ENCODE data around the gene C18orf54. TPM values are rescaled to one million over a fixed set of nuclear protein-coding genes. Genes with fewer than 3 reads are reported as not detected.
"Not testable (repeated sequence)": the region's sequence is repeated elsewhere in the genome, so short reads cannot be mapped to it uniquely, and the experiment has no call there.

C18orf54 gene
- total RNA-seq, 1 experiment from 2014 or later: 7.7 TPM

DNA sequence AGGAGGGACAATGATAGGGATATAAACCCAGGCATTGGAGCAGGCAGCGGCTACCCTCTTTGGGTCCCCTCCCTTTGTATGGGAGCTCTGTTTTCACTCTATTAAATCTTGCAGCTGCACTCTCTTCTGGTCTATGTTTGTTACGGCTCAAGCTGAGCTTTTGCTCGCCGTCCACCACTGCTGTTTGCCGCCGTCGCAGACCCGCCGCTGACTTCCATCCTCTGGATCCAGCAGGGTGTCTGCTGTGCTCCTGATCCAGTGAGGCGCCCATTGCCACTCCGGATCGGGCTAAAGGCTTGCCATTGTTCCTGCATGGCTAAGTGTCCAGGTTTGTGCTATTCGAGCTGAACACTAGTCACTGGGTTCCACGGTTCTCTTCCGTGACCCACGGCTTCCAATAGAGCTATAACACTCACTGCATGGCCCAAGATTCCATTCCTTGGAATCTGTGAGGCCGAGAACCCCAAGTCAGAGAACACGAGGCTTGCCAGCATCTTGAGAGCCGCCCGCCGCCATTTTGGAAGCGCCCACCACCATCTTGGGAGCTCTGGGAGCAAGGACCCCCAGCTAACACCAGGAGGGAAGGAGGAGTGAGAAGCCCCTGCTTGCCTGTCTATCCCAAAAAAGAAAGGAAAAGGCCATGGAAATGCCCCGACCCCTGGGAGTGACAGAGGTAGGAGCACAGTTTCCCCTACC lies 29.2 kb downstream of the C18orf54 start:
- DNase-seq (ENCODE audit: low read depth): not testable (repeated sequence)

DNA sequence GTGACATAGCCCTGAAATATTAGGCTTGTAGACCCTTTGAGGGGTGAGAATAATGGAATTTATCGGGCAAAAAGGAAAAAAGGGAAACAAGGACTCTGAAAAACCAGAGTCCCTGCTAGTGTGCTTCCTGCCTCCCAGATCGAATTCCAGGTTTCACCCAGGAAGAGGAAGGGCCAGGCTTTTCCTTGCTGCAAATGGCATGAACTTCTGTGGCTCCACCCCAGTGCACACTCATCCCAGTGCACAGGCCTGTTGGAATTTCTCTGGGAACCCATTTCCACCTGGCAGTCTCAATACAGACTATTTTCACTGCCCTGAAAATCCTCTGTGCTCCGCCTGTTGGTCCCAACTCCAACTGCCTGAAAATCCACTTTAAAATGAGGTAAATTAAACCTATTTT lies 29.9 kb downstream of the C18orf54 start:
- DNase-seq (ENCODE audit: low read depth): peak; percentile 70

DNA sequence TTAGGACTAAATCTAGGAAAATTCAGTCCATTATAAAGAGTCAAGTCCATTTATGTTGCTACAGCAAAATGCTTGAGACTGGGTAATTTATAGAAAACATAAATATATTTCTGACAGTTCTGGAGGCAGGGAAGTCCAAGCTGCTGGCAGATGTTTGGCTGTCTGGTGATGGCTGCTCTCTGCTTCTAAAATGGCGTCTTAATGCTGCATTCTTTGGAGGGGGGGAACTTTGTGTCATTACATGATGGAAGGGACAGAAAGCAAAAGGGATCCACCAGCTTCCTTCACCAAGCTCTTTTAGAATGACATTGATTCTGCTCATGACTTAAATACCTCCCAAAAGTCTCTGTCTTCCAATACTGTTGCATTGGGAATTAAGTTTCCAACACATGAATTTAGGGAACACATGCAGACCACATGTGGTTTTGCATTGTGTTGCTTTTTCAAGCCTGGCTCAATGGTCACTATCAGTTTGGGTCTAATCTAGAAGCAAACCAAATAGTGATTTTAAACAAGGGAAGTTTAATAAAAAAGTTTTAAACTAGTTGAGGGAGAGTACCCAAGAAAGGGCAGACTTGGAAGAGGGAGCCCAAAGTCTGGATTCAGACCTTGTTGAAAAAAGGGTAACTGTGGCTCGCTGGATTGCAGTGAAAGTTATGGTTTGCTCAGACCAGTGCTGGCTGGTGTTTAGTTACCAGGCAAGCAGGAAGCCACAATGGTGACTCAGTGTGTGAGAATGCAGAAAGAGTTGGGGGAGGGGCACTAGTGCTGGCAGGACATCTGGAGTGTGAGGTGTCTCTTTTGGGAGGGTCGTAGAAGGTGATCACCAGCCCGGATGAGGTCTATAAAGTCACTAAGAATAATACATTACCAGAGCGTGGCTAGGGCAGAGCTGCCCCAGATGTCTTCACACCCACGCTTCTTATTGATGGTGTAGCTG lies 30.8 kb downstream of the C18orf54 start:
- DNase-seq (ENCODE audit: low read depth): peak; percentile 96

DNA sequence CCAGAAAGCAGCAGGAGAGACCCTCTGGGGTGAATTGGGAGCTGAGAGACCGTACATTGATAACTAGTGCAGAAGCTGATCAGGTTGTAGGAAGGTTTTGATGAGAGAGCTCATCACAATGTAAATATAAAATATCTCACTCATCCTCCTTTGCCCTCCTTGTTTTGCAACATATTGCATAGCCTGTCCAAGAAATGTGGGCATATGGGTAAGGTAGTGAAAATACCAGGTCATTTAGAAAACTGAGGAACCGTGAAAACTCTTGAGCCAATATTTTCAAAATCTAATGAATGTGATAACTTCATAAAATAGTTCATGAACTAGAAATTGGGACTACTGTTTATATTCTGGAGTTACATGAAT lies 31.4 kb downstream of the C18orf54 start:
- no peak for DNase-seq (ENCODE audit: low read depth)

DNA sequence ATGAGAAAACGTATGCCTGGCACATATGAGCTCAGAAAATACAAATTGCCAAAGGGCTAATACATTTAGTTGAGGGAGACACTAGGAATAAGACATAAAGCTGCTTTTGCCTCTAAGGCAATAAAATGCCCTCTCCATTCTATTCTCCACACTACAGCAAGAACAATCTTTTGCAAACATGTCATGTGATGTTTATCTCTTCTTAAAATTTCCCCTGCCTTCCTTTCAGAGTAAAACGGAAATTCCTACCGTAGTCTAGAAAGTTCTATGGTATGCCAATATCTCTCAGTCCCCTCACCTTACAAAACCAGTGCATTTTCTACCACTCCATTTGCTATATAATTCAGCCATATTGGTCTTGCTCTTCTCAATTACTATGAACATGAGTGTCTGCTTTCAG lies 33.1 kb downstream of the C18orf54 start:
- DNase-seq (ENCODE audit: low read depth): no peak

DNA sequence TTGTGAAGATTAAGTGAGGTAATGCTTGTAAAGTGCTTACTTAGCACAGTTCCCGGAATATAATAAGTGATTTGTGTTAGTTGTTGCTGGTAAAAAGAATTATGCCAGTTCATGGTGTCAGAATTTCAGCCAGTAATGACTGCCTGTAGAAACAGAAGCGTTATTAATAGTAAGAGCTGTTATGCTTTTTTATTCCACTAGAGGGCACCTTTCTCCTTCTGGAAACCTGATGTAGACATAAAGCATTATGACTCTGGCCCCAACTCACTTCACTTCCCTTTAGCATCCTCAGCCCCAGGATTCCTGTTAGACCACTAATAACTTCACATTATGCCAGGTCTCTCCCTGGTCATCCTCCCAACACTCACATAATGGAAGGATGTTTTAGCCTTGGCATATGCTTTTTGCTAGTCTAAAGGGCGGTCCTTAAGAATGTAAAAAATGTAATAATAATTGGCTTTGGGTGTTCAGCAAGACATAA lies 34.9 kb downstream of the C18orf54 start:
- peak; percentile 70 for DNase-seq (ENCODE audit: low read depth)

DNA sequence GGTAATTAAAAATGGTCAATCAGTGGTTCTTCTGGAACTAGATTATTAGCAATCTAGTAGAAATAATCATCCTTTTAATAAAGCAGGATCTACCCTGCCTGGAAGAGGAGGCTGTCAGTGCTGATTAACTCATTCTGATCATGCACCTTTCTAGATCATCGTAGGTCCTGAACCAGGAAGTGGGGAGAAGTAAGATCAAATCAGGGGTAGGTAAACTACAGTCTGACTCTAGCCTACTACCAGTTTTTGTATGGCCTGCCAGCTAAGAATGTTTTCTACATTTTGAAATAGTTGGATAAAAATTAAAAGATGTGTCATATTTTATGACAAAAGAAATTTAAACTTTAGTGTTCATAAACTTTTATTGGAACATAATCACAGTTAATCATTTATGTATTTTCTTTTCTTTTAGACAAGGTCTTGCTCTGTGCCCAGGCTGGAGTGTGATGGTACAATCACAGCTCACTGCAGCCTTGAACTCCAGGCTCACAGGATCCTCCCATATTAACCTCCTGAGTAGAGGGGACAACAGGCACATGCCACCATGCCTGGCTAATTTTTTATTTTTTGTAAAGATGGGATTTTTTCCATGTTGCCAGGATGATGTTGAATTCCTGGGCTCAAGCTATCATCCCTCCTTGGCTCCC lies 36.1 kb downstream of the C18orf54 start:
- no peak for DNase-seq (ENCODE audit: low read depth)

DNA sequence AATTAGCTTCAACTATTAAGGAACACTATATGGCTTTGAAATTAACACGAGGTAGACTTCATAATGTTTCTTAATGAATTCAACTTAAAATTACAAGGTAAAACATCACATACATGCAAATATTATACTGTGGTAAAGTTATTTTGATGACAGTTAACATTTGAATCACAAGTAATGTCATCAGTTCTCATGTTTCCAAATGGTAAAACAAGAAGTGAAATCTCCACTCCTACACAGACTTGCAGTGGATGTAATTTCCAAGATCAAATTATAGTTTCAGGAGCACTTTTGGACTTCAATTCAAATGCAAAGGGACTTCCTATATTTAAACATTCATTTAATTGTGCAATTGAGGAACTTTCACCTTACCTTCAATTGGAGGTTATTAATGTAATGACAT lies 39.1 kb downstream of the C18orf54 start:
- DNase-seq (ENCODE audit: low read depth): no peak

DNA sequence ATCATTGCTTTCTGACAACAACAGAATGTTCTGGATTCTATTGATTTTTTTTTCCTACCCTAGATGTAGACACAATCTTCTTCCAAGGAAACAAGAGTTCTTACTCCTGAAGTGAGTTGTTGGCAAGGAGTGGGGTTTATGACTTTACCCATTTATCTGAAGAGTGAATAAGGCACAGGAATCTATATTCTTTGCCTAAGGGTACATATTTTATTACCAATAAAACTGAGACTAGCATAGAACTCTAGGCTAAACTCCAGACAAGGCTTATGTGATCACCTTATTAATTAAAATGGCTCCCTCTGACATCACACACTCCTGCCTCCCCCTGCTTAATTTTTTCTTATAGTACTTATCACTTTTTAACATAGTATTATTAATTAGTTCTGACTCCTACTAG lies 47.6 kb downstream of the C18orf54 start:
- DNase-seq (ENCODE audit: low read depth): no peak

DNA sequence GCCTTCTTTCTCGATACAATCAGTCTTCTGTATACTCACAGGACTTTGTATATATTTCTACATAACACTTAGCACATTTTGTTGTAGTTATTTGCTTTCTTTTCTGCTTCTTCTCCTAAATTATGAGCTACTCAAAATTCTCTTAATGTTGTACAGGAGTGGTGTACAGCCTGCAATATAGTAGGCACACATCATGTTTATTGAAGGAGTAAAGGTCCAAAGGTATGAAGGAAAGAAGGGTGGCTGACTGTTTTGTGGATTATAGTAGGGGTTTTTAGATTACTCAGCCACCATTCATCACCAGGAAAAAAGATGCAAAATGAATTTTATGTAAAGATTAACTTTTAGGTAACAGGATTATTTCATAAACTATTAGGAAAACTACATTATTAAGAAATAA lies 54.1 kb downstream of the C18orf54 start:
- no peak for DNase-seq (ENCODE audit: low read depth)

DNA sequence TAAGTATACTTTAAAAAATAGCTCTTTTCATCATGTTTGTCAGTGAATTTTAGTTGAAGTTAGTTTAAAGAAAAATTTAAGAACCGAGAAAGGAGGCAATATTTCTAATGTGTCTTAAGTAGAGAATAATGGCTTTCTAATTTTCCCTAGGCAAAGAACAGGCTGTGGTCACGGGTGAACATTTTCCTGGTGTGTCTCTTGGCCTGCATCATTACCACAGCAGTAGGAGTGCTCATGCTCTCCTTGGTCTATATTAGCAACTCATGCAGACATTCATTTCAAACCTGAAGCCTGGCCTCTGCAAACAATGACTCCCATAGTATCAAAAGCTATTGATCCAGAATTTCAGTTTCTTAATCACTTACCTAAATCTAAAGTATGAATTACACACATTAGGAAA lies 57.4 kb downstream of the C18orf54 start:
- no peak for DNase-seq (ENCODE audit: low read depth)

DNA sequence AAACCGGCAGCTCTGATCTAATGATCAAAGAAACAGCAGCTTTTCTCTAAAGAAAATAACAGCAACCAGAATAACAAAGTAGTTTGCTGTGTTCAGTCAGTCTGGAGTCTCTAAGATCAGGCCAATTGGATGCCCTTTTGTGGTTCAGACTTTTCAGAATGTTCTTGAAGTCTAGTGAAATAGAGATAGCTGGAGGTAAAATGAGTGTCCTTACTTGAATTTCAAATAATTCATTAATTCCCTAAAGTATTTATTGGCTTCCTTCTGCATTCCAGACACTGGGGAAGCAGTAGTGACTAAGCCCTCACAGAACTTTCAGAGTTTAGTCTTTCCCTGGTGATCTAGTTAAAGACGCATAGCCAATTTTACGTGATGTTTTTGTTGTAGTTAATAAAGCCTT lies 58.7 kb downstream of the C18orf54 start:
- peak; percentile 44 for DNase-seq (ENCODE audit: low read depth)

DNA sequence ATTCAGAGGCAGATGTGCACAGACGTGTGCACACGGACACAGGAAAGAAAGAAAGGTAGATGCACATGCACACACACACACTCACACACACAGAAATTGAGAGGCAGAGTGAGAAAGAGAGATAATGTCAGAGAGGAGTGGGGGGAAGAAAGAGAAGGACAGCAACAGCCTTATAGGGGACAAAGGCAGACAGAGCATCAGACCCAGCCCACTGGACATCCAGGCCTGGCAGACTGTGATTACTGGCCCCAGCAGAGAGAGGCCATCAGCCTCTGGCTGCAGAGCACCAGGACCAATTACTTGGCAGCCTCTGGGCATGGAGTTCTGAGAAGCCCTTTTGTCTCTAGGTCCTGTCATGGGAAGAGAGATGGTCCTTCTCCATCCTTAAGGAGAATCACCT lies 66.1 kb downstream of the C18orf54 start:
- DNase-seq (ENCODE audit: low read depth): no peak

DNA sequence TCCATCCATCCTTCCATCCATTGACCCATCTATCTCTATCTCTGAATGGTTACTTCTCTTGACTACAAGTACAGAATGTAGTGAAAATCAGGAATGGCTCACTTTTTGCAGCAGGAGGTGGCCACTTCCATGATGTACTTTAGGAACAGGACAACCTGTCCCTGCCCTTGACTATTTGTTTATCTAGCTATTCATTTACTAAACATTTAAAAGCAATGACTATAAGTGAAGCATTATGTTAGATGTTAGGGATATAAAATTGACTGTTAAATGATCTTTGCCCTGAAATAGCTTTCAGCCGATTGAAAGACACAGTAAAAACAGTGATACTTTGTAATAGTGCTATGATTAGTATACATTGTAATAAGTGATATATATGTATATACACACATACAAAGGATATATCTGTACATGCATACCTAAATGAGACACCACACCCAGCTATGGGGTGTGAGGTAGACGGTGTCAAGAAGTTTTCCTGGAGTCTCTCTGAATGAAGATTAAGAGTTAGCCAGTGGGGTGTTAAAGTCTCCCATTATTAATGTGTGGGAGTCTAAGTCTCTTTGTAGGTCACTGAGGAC lies 68.5 kb downstream of the C18orf54 start:
- DNase-seq (ENCODE audit: low read depth): no peak

Small RNA genes lying within 50 kb of the gene (small RNA-seq; reads per million reads assigned to genes)
- 0.07 reads per million for gene SNRPGP2

Other genes starting within 250 kb of the C18orf54 start
- gene MBD2, start 133.2 kb upstream of the C18orf54 start, total RNA-seq (2014; rRNA removed; shearing (Covaris generic)): 35.6 and 45.9 TPM in 2 replicates
- 8.6 and 10.6 TPM in 2 replicates for gene POLI, start 88.4 kb upstream of the C18orf54 start, total RNA-seq (2014; rRNA removed; shearing (Covaris generic))
- not detected in 2 replicates for gene STARD6, start within 50 bp of the C18orf54 start, total RNA-seq (2014; rRNA removed; shearing (Covaris generic))
- 0.03 TPM in 1 of 2 replicates, not detected in the other for gene DYNAP, start 233.3 kb downstream of the C18orf54 start, total RNA-seq (2014; rRNA removed; shearing (Covaris generic))